K562 (cell line): Measurements from ENCODE around the gene PRPSAP1. TPM values are rescaled to one million over a fixed set of nuclear protein-coding genes. Genes with fewer than 3 reads are reported as not detected.

ENCODE experiments used
- BRF2 ChIP-seq: IDR thresholded peaks from 3 replicates; pipeline ENCODE4 v1.6.1; 2011; ENCODE audit warnings: borderline replicate concordance, mild to moderate bottlenecking; ENCODE audit not compliant: insufficient read length, insufficient read depth
- HOMEZ ChIP-seq: fragments of 250-450 bp; sonication (Bioruptor Pico); IDR thresholded peaks from 2 replicates; pipeline ENCODE4 v1.4.0; 2020; ENCODE audit warnings: mild to moderate bottlenecking, moderate library complexity
- NELFE ChIP-seq: IDR thresholded peaks from 2 replicates; pipeline ENCODE4 v1.6.1; 2011; ENCODE audit warnings: mild to moderate bottlenecking; ENCODE audit not compliant: insufficient read depth, insufficient read length
- PTRF ChIP-seq: fragments of 450-650 bp; IDR thresholded peaks from 2 replicates; pipeline ENCODE4 v1.6.1; 2016; ENCODE audit warnings: mild to moderate bottlenecking, missing genetic modification characterization, missing compliant biosample characterization
- TEAD4 ChIP-seq, 2 experiments: sonication (generic) in 1 of 2; formaldehyde crosslinking in 1 of 2; IDR thresholded peaks; 2 replicates each; pipeline versions ENCODE4 v1.6.1 to v1.8.0; 2012 to 2022; ENCODE audit warnings: borderline replicate concordance in 1 of 2, inconsistent platforms in 1 of 2, low read length in 1 of 2, mild to moderate bottlenecking in 1 of 2, missing genetic modification reagents in 1 of 2
- U2AF2 ChIP-seq: fragments of 200-400 bp; formaldehyde crosslinking; optimal IDR thresholded peaks from 2 replicates; pipeline ENCODE3; 2017; ENCODE audit warnings: low read depth, mild to moderate bottlenecking, low read length
- ZMIZ1 ChIP-seq, 2 experiments: fragments of 150-350 bp in 1 of 2; IDR thresholded peaks; 2 replicates each; pipeline ENCODE4 v1.6.1; 2012 to 2016; ENCODE audit warnings: low read depth in 2 of 2, low read length in 2 of 2, mild to moderate bottlenecking in 1 of 2, moderate library complexity in 1 of 2
- polyA plus RNA-seq, 8 experiments: library from polyadenylated mRNA; depleted of rRNA in 4 of 8; stranded (reverse) in 5 of 8; unstranded in 3 of 8; fragments of >200 nt; fragmentation: Nextera tagmentation in 2 of 8; fragmentation: Illumina TruSeq in 1 of 8; extraction: Ambion mirVana in 2 of 8; extraction: Trizol in 1 of 8; gene quantifications; 2 replicates each; pipeline versions ENCODE4 v1.2.1 to v1.2.3, GENCODE V29; 2011 to 2014; ENCODE audit warnings: inconsistent platforms in 1 of 8, missing spikeins in 1 of 8
- total RNA-seq, 7 experiments: library from RNA; depleted of rRNA in 6 of 7; stranded (reverse); fragments of >200 nt in 6 of 7; fragmentation: Illumina TruSeq in 2 of 7; extraction: Trizol in 2 of 7; gene quantifications; 2 replicates each; pipeline versions ENCODE4 v1.2.1 to v1.2.3, GENCODE V29; 2011 to 2021; ENCODE audit warnings: low replicate concordance in 1 of 7
- TF ChIP-seq, protein P1 (sequence below): fragments of 250-450 bp; sonication (Bioruptor Pico); IDR thresholded peaks from 2 replicates; pipeline ENCODE4 v1.8.0; 2022; ENCODE audit warnings: inconsistent platforms
- TF ChIP-seq, protein P2 (sequence below), 2 experiments: fragments of 450-650 bp in 1 of 2; IDR thresholded peaks; 2 replicates each; pipeline ENCODE4 v1.6.1; 2011 to 2017; ENCODE audit warnings: low read depth in 2 of 2, antibody characterized with exemption in 1 of 2, borderline replicate concordance in 1 of 2, low read length in 1 of 2, mild to moderate bottlenecking in 1 of 2, mixed read lengths in 1 of 2; ENCODE audit not compliant: control insufficient read depth in 1 of 2

The PRPSAP1 gene
- total and polyA plus RNA-seq, 9 of the 15 experiments (the other 6 are each of a cell fraction or from before 2014, with no cell fraction given): 21.9 to 77.1 (median 40.8) TPM

- no peak for TF ChIP-seq U2AF2
- TF ChIP-seq, protein P1, sequence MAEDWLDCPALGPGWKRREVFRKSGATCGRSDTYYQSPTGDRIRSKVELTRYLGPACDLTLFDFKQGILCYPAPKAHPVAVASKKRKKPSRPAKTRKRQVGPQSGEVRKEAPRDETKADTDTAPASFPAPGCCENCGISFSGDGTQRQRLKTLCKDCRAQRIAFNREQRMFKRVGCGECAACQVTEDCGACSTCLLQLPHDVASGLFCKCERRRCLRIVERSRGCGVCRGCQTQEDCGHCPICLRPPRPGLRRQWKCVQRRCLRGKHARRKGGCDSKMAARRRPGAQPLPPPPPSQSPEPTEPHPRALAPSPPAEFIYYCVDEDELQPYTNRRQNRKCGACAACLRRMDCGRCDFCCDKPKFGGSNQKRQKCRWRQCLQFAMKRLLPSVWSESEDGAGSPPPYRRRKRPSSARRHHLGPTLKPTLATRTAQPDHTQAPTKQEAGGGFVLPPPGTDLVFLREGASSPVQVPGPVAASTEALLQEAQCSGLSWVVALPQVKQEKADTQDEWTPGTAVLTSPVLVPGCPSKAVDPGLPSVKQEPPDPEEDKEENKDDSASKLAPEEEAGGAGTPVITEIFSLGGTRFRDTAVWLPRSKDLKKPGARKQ (CRISPR knock-in tag): no peak
- TF ChIP-seq ZMIZ1 (IDR thresholded peaks at IDR 0.05; ENCODE audit: low read depth in 2 of 2, low read length in 2 of 2): no peak
- TF ChIP-seq NELFE: no peak
- TF ChIP-seq, protein P2, sequence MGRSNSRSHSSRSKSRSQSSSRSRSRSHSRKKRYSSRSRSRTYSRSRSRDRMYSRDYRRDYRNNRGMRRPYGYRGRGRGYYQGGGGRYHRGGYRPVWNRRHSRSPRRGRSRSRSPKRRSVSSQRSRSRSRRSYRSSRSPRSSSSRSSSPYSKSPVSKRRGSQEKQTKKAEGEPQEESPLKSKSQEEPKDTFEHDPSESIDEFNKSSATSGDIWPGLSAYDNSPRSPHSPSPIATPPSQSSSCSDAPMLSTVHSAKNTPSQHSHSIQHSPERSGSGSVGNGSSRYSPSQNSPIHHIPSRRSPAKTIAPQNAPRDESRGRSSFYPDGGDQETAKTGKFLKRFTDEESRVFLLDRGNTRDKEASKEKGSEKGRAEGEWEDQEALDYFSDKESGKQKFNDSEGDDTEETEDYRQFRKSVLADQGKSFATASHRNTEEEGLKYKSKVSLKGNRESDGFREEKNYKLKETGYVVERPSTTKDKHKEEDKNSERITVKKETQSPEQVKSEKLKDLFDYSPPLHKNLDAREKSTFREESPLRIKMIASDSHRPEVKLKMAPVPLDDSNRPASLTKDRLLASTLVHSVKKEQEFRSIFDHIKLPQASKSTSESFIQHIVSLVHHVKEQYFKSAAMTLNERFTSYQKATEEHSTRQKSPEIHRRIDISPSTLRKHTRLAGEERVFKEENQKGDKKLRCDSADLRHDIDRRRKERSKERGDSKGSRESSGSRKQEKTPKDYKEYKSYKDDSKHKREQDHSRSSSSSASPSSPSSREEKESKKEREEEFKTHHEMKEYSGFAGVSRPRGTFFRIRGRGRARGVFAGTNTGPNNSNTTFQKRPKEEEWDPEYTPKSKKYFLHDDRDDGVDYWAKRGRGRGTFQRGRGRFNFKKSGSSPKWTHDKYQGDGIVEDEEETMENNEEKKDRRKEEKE (IDR thresholded peaks at IDR 0.05; ENCODE audit: borderline replicate concordance in 1 of 2, control insufficient read depth in 1 of 2, low read depth in 2 of 2, low read length in 1 of 2): no peak
- no peak for TF ChIP-seq HOMEZ (CRISPR knock-in tag)
- TF ChIP-seq TEAD4 (IDR thresholded peaks at IDR 0.05; ENCODE audit: low read length): peak; percentile 61
- no peak for TF ChIP-seq TEAD4 (CRISPR knock-in tag; IDR thresholded peaks at IDR 0.05; ENCODE audit: borderline replicate concordance)
- no peak for TF ChIP-seq PTRF (tag)
- TF ChIP-seq BRF2: no peak
Observed at GRCh38 chr17:76266244-76266938, 87.3 kb downstream of the PRPSAP1 start (continued).
